H1 (cell line): ENCODE results near the gene EOGT.

Experiments
- CTCF ChIP-seq, 3 experiments: IDR thresholded peaks; 1 replicate in 2 of 3; 2 replicates in 1 of 3; pipeline versions ENCODE4 v1.5.1 to v1.6.1; 2011; ENCODE audit warnings: low read length in 3 of 3, mild to moderate bottlenecking in 3 of 3, inconsistent platforms in 2 of 3, low read depth in 1 of 3, moderate library complexity in 1 of 3; ENCODE audit not compliant: insufficient read depth in 1 of 3; ENCODE audit errors: control extremely low read depth in 1 of 3
- KDM5A ChIP-seq: fragments of 200-600 bp; IDR thresholded peaks from 2 replicates; pipeline ENCODE4 v1.7.1; 2012; ENCODE audit warnings: mild to moderate bottlenecking, low read length, inconsistent platforms, mixed read lengths
- POLR2A ChIP-seq, 2 experiments: IDR thresholded peaks; 1 replicate in 1 of 2; 2 replicates in 1 of 2; pipeline ENCODE4 v1.6.1; 2011; ENCODE audit warnings: low read depth in 2 of 2, low read length in 2 of 2, mild to moderate bottlenecking in 2 of 2; ENCODE audit errors: control extremely low read depth in 1 of 2
- POLR2AphosphoS5 ChIP-seq: IDR thresholded peaks from 2 replicates; pipeline ENCODE4 v1.6.1; 2011; ENCODE audit warnings: low read depth, low read length
- TBP ChIP-seq: IDR thresholded peaks from 2 replicates; pipeline ENCODE4 v1.6.1; 2011; ENCODE audit warnings: low read depth, low read length, improper control_type of control experiment

- TF ChIP-seq POLR2A (IDR thresholded peaks at IDR 0.05; ENCODE audit: control extremely low read depth in 1 of 2, low read depth in 2 of 2, low read length in 2 of 2) (no peak), CTCF (IDR thresholded peaks at IDR 0.05; ENCODE audit: control extremely low read depth in 1 of 3, insufficient read depth in 1 of 3, low read depth in 1 of 3, low read length in 3 of 3) (no peak), TBP (no peak), KDM5A (no peak), POLR2AphosphoS5 (no peak)
Measured at GRCh38 chr3:68936856-68937255, 76.6 kb downstream of the EOGT start.
